Activated CD4-positive, alpha-beta memory T cell treated with anti-CD3 and anti-CD28 coated beads, Interleukin-2, amount 10 ng/mL, durations not matched to agents 7 days and 5 days (primary cell): ENCODE data around the gene RNGTT. TPM values are rescaled to one million over a fixed set of nuclear protein-coding genes. Genes with fewer than 3 reads are reported as not detected.

Source experiments
- CTCF ChIA-PET: fragments of 350-600 bp; sonication (Branson Sonifier 250); formaldehyde crosslinking; loops from one replicate; lab custom pipeline; 2021; ENCODE audit warnings: antibody characterized with exemption, inconsistent platforms; lab: Charles Lee
- POLR2A ChIA-PET: fragments of 350-600 bp; sonication (Branson Sonifier 250); formaldehyde crosslinking; loops from one replicate; lab custom pipeline; 2021; ENCODE audit warnings: antibody characterized with exemption; lab: Charles Lee
- DNase-seq: peaks from one replicate; pipeline ENCODE4 v3.0.0-alpha.2; 2020
- H3K27ac Mint-ChIP-seq: one replicate; pipeline ENCODE4 v1.8.0; 2021; ENCODE audit warnings: mild to moderate bottlenecking, mixed read lengths
- H3K27me3 Mint-ChIP-seq: one replicate; pipeline ENCODE4 v1.8.0; 2021; ENCODE audit warnings: mixed read lengths
- H3K36me3 Mint-ChIP-seq: one replicate; pipeline ENCODE4 v1.8.0; 2021; ENCODE audit warnings: low read depth, mixed read lengths
- H3K4me1 Mint-ChIP-seq: one replicate; pipeline ENCODE4 v1.8.0; 2021; ENCODE audit warnings: mixed read lengths
- H3K4me3 Mint-ChIP-seq: one replicate; pipeline ENCODE4 v1.8.0; 2021; ENCODE audit warnings: mild to moderate bottlenecking, mixed read lengths
- H3K9me3 Mint-ChIP-seq: one replicate; pipeline ENCODE4 v1.8.0; 2021; ENCODE audit warnings: mixed read lengths
- total RNA-seq, 2 experiments: library from RNA; stranded (reverse); gene quantifications; one replicate each; pipeline ENCODE4 v1.2.3, GENCODE V29; 2021

Gene RNGTT
- total RNA-seq, 2 experiments from 2014 or later = 18.6 TPM

GRCh38 chr6:88661136-88661535, 302.3 kb downstream of the RNGTT start:
- DNase-seq = no peak
- H3K9me3 Mint-ChIP-seq = peaks cover 41% of the 10 kb centered on the region
- H3K4me3 Mint-ChIP-seq = no peak overlapping the region
- CTCF ChIA-PET = no interaction called here
- no peaks in the 10 kb centered on the region for H3K27me3 Mint-ChIP-seq
- H3K4me1 Mint-ChIP-seq = peaks cover 8% of the 10 kb centered on the region
- POLR2A ChIA-PET = no interaction called here
- peaks cover 30% of the 10 kb centered on the region for H3K36me3 Mint-ChIP-seq
- H3K27ac Mint-ChIP-seq = no peak overlapping the region

- ChIA-PET CTCF (no interaction called here), POLR2A (no interaction called here)
- Mint-ChIP-seq H3K4me3 (no peak overlapping the region), H3K9me3 (peaks cover 13% of the 10 kb centered on the region), H3K27me3 (no peaks in the 10 kb centered on the region), H3K36me3 (peaks cover 17% of the 10 kb centered on the region), H3K27ac (no peak overlapping the region), H3K4me1 (no peaks in the 10 kb centered on the region)
- DNase-seq = no peak
Measured at GRCh38 chr6:88655586-88655985, 307.8 kb downstream of the RNGTT start.

GRCh38 chr6:88653936-88654335, 309.5 kb downstream of the RNGTT start:
- Mint-ChIP-seq H3K27me3 (no peaks in the 10 kb centered on the region), H3K4me3 (no peak overlapping the region), H3K36me3 (peaks cover 8% of the 10 kb centered on the region), H3K9me3 (peaks cover 2% of the 10 kb centered on the region), H3K4me1 (peaks cover 2% of the 10 kb centered on the region), H3K27ac (no peak overlapping the region)
- DNase-seq = no peak
- ChIA-PET CTCF (no interaction called here), POLR2A (no interaction called here)

GRCh38 chr6:88651400-88651799, 312.0 kb downstream of the RNGTT start:
- no peaks in the 10 kb centered on the region for H3K36me3 Mint-ChIP-seq
- peaks cover 2% of the 10 kb centered on the region for H3K4me1 Mint-ChIP-seq
- no peak for DNase-seq
- H3K9me3 Mint-ChIP-seq = no peaks in the 10 kb centered on the region
- no peak overlapping the region for H3K4me3 Mint-ChIP-seq
- H3K27me3 Mint-ChIP-seq = no peaks in the 10 kb centered on the region
- no peak overlapping the region for H3K27ac Mint-ChIP-seq
- ChIA-PET CTCF (no interaction called here), POLR2A (no interaction called here)

GRCh38 chr6:88650979-88651378, 312.4 kb downstream of the RNGTT start:
- Mint-ChIP-seq H3K9me3 (no peaks in the 10 kb centered on the region), H3K36me3 (no peaks in the 10 kb centered on the region), H3K4me3 (no peak overlapping the region), H3K27ac (no peak overlapping the region), H3K4me1 (peaks cover 2% of the 10 kb centered on the region), H3K27me3 (no peaks in the 10 kb centered on the region)
- POLR2A ChIA-PET = no interaction called here
- DNase-seq = no peak
- CTCF ChIA-PET = no interaction called here

- CTCF ChIA-PET = no interaction called here
- H3K27me3 Mint-ChIP-seq = no peaks in the 10 kb centered on the region
- no peak for DNase-seq
Measured at GRCh38 chr6:88650029-88650619, 313.3 kb downstream of the RNGTT start.

GRCh38 chr6:88641178-88641903, 322.1 kb downstream of the RNGTT start:
- CTCF ChIA-PET = no interaction called here
- no peaks in the 10 kb centered on the region for H3K36me3 Mint-ChIP-seq
- no peak for DNase-seq
- POLR2A ChIA-PET = no interaction called here
- H3K27ac Mint-ChIP-seq = no peak overlapping the region
- no peak overlapping the region for H3K4me3 Mint-ChIP-seq
- H3K4me1 Mint-ChIP-seq = no peaks in the 10 kb centered on the region
- H3K27me3 Mint-ChIP-seq = no peaks in the 10 kb centered on the region
- no peaks in the 10 kb centered on the region for H3K9me3 Mint-ChIP-seq

More at GRCh38 chr6:88650029-88650619, 313.3 kb downstream of the RNGTT start:
- Mint-ChIP-seq H3K9me3 (no peaks in the 10 kb centered on the region), H3K36me3 (no peaks in the 10 kb centered on the region), H3K27ac (no peak overlapping the region), H3K4me1 (peaks cover 2% of the 10 kb centered on the region), H3K4me3 (no peak overlapping the region)
- POLR2A ChIA-PET = no interaction called here

- Mint-ChIP-seq H3K4me1 (no peaks in the 10 kb centered on the region), H3K27ac (no peak overlapping the region), H3K4me3 (no peak overlapping the region), H3K27me3 (no peaks in the 10 kb centered on the region), H3K36me3 (no peaks in the 10 kb centered on the region), H3K9me3 (no peaks in the 10 kb centered on the region)
- no peak for DNase-seq
- CTCF ChIA-PET = no interaction called here
- POLR2A ChIA-PET = no interaction called here
Measured at GRCh38 chr6:88637761-88638545, 325.5 kb downstream of the RNGTT start.

GRCh38 chr6:88636871-88637270, 326.5 kb downstream of the RNGTT start:
- no peaks in the 10 kb centered on the region for H3K27me3 Mint-ChIP-seq
- ChIA-PET POLR2A (no interaction called here), CTCF (no interaction called here)
- no peak overlapping the region for H3K4me3 Mint-ChIP-seq
- no peak for DNase-seq
- no peaks in the 10 kb centered on the region for H3K4me1 Mint-ChIP-seq
- H3K27ac Mint-ChIP-seq = no peak overlapping the region
- H3K36me3 Mint-ChIP-seq = no peaks in the 10 kb centered on the region
- H3K9me3 Mint-ChIP-seq = no peaks in the 10 kb centered on the region

GRCh38 chr6:88633782-88634181, 329.6 kb downstream of the RNGTT start:
- Mint-ChIP-seq H3K4me1 (no peaks in the 10 kb centered on the region), H3K27ac (no peak overlapping the region), H3K36me3 (no peaks in the 10 kb centered on the region), H3K27me3 (no peaks in the 10 kb centered on the region), H3K9me3 (no peaks in the 10 kb centered on the region), H3K4me3 (no peak overlapping the region)
- no peak for DNase-seq
- ChIA-PET CTCF (no interaction called here), POLR2A (no interaction called here)

- ChIA-PET POLR2A (interaction anchor here (0.7 kb wide), 1 partner anchor 486 kb away, joined by 5 read pairs; no protein-coding TSS in a partner anchor), CTCF (no interaction called here)
- no peak overlapping the region for H3K27ac Mint-ChIP-seq
- H3K9me3 Mint-ChIP-seq = no peaks in the 10 kb centered on the region
- no peak for DNase-seq
- no peaks in the 10 kb centered on the region for H3K27me3 Mint-ChIP-seq
- no peaks in the 10 kb centered on the region for H3K4me1 Mint-ChIP-seq
- H3K4me3 Mint-ChIP-seq = no peak overlapping the region
- H3K36me3 Mint-ChIP-seq = no peaks in the 10 kb centered on the region
Measured at GRCh38 chr6:88631830-88632229, 331.6 kb downstream of the RNGTT start.

- POLR2A ChIA-PET = no interaction called here
- no peaks in the 10 kb centered on the region for H3K36me3 Mint-ChIP-seq
- no peak for DNase-seq
- H3K4me1 Mint-ChIP-seq = no peaks in the 10 kb centered on the region
- CTCF ChIA-PET = interaction anchor here (0.6 kb wide), 1 partner anchor 798 kb away, joined by 3 read pairs; no protein-coding TSS in a partner anchor
- no peaks in the 10 kb centered on the region for H3K27me3 Mint-ChIP-seq
- no peak overlapping the region for H3K4me3 Mint-ChIP-seq
- H3K27ac Mint-ChIP-seq = no peak overlapping the region
- no peaks in the 10 kb centered on the region for H3K9me3 Mint-ChIP-seq
Measured at GRCh38 chr6:88629838-88630494, 333.5 kb downstream of the RNGTT start.

GRCh38 chr6:88626460-88626859, 337.0 kb downstream of the RNGTT start:
- Mint-ChIP-seq H3K9me3 (no peaks in the 10 kb centered on the region), H3K36me3 (no peaks in the 10 kb centered on the region)
- CTCF ChIA-PET = no interaction called here

More at GRCh38 chr6:88626460-88626859, 337.0 kb downstream of the RNGTT start:
- POLR2A ChIA-PET = no interaction called here
- no peak overlapping the region for H3K4me3 Mint-ChIP-seq
- H3K4me1 Mint-ChIP-seq = no peaks in the 10 kb centered on the region
- no peaks in the 10 kb centered on the region for H3K27me3 Mint-ChIP-seq
- DNase-seq = no peak
- no peak overlapping the region for H3K27ac Mint-ChIP-seq
